ENCODE results near the gene SSPN.

Gene SSPN

GRCh38 chr12:26246483-26247164 lies 51.3 kb downstream of the SSPN start:
- H3K27ac ChIP-seq, result no peak overlapping the region
- TF ChIP-seq CTCF (conservative IDR thresholded peaks at IDR 0.05) (no peak), ZFX (IDR thresholded peaks at IDR 0.05) (no peak)

GRCh38 chr12:26247873-26248272 lies 52.5 kb downstream of the SSPN start:
- no peak overlapping the region for H3K27ac ChIP-seq
- TF ChIP-seq ZFX (IDR thresholded peaks at IDR 0.05) (no peak), CTCF (conservative IDR thresholded peaks at IDR 0.05) (no peak)

- TF ChIP-seq CTCF (conservative IDR thresholded peaks at IDR 0.05), result no peak
- no peak for TF ChIP-seq ZFX (IDR thresholded peaks at IDR 0.05)
- no peak overlapping the region for H3K27ac ChIP-seq
These were observed 55.4 kb downstream of the SSPN start for GRCh38 chr12:26250801-26251200.

GRCh38 chr12:26251600-26251999 lies 56.2 kb downstream of the SSPN start:
- no peak overlapping the region for H3K27ac ChIP-seq
- TF ChIP-seq ZFX (IDR thresholded peaks at IDR 0.05) (no peak), CTCF (conservative IDR thresholded peaks at IDR 0.05) (no peak)

GRCh38 chr12:26252946-26253345 lies 57.6 kb downstream of the SSPN start:
- no peak overlapping the region for H3K27ac ChIP-seq
- no peak for TF ChIP-seq CTCF (conservative IDR thresholded peaks at IDR 0.05)
- TF ChIP-seq ZFX (IDR thresholded peaks at IDR 0.05), result no peak

- TF ChIP-seq ZFX (IDR thresholded peaks at IDR 0.05), result no peak
- no peak for TF ChIP-seq CTCF (conservative IDR thresholded peaks at IDR 0.05)
- H3K27ac ChIP-seq, result peak overlapping the region; percentile 36
These were observed 60.7 kb downstream of the SSPN start for GRCh38 chr12:26255893-26256645.

GRCh38 chr12:26264215-26264838 lies 69.0 kb downstream of the SSPN start:
- H3K27ac ChIP-seq, result no peak overlapping the region
- TF ChIP-seq CTCF (conservative IDR thresholded peaks at IDR 0.05) (no peak), ZFX (IDR thresholded peaks at IDR 0.05) (no peak)
